Suprapubic skin (tissue), 4 donors: ENCODE measurements around the gene VRK3. TPM values are rescaled to one million over a fixed set of nuclear protein-coding genes. Genes with fewer than 3 reads are reported as not detected.
A peak's percentile ranks its signal among the peaks of the same experiment; 100 is the strongest.
"Not testable (repeated sequence)": the region's sequence is repeated elsewhere in the genome, so short reads cannot be mapped to it uniquely, and the experiment has no call there.

Source experiments
- DNase-seq, 2 donors: peaks; one replicate each; pipeline ENCODE4 v3.0.0-alpha.2; 2019; ENCODE audit warnings: low spot score in 2 of 2
- H3K27ac ChIP-seq: fragments of 200-600 bp; sonication (generic); one replicate; pipeline ENCODE4 v1.5.1; 2019
- H3K27me3 ChIP-seq: fragments of 200-600 bp; sonication (generic); one replicate; pipeline ENCODE4 v1.5.1; 2019
- H3K36me3 ChIP-seq: fragments of 200-600 bp; sonication (generic); one replicate; pipeline ENCODE4 v1.5.1; 2019
- H3K4me1 ChIP-seq: fragments of 200-600 bp; sonication (generic); one replicate; pipeline ENCODE4 v1.5.1; 2019
- H3K4me3 ChIP-seq: fragments of 200-600 bp; sonication (generic); one replicate; pipeline ENCODE4 v1.5.1; 2019; ENCODE audit warnings: mild to moderate bottlenecking
- H3K9me3 ChIP-seq: fragments of 200-600 bp; sonication (generic); one replicate; pipeline ENCODE4 v1.5.1; 2019
- CTCF ChIP-seq, 2 donors: fragments of 200-600 bp in 1 of 2; fragments of 450-650 bp in 1 of 2; sonication (generic) in 1 of 2; IDR thresholded peaks; one replicate each; pipeline ENCODE4 v1.5.1; 2016 to 2019; ENCODE audit warnings: antibody characterized with exemption in 2 of 2, mild to moderate bottlenecking in 1 of 2, moderate library complexity in 1 of 2
- EP300 ChIP-seq: sonication (generic); formaldehyde crosslinking; IDR thresholded peaks from one replicate; pipeline ENCODE4 v1.6.1; 2017; ENCODE audit warnings: antibody characterized with exemption
- POLR2A ChIP-seq, 2 donors: fragments of 450-650 bp; IDR thresholded peaks; one replicate each; pipeline ENCODE4 v1.6.1; 2017; ENCODE audit warnings: antibody characterized with exemption in 2 of 2, mild to moderate bottlenecking in 2 of 2, moderate library complexity in 2 of 2
- POLR2AphosphoS5 ChIP-seq, 3 donors: sonication (generic); formaldehyde crosslinking; IDR thresholded peaks; one replicate each; pipeline ENCODE4 v1.6.1; 2017; ENCODE audit warnings: antibody characterized with exemption in 3 of 3
- WGBS: methylation state at CpG from one replicate; pipeline ENCODE4 v1.1.5; 2018; 5-methylcytosine and 5-hydroxymethylcytosine counted together
- total RNA-seq, 4 donors: library from RNA; depleted of rRNA; stranded (reverse); fragments of >200 nt; gene quantifications; one replicate each; pipeline ENCODE4 v1.1.0, GENCODE V29; 2016

VRK3 gene
- total RNA-seq, 4 donors from 2014 or later, result 21.8 to 53.6 (median 35.8) TPM

GRCh38 chr19:49951806-49952478 is 73.2 kb downstream of the VRK3 start:
- Histone ChIP-seq H3K27me3 (peaks cover 2% of the 10 kb centered on the region), H3K4me3 (no peak overlapping the region), H3K9me3 (no peaks in the 10 kb centered on the region), H3K36me3 (no peaks in the 10 kb centered on the region), H3K4me1 (peaks cover 17% of the 10 kb centered on the region), H3K27ac (no peak overlapping the region)
- 92% methylated on average over 9 of the region's 9 CpGs for WGBS
- TF ChIP-seq EP300, result no peak
- TF ChIP-seq POLR2AphosphoS5 (IDR thresholded peaks at IDR 0.05), result no peak
- no peak for TF ChIP-seq POLR2A (IDR thresholded peaks at IDR 0.05)
- no peak for TF ChIP-seq CTCF (IDR thresholded peaks at IDR 0.05)
- DNase-seq, result no peak

DNA sequence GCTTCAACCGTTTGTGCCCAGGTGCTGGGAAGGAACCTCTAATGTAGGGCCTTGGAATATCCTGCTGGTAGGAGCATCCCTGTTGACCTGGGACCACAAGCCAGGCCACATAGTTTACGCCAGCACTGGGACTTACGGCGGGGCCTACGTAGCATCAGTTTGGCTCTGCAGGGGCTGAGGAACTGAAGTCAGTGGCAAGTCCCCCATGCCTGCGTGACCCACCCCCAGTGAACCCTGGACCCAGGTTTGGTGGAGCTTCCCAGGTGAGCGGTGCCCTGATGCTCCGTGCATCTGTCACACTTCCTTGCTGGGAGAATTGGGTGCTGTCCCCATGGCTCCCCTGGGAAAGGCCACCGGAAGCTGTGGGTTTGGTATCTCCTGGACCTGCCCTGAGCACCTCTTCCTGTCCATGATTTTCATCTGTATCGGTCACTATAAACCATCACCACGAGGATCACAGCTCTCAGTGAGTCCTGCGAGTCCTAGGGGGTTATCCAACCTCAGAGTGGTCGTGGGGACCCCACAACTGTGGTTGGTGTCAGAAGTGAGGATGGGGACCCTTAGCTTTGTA is 74.1 kb downstream of the VRK3 start:
- H3K4me1 ChIP-seq, result peaks cover 17% of the 10 kb centered on the region
- no peaks in the 10 kb centered on the region for H3K9me3 ChIP-seq
- H3K36me3 ChIP-seq, result no peaks in the 10 kb centered on the region
- H3K4me3 ChIP-seq, result no peak overlapping the region
- no peak overlapping the region for H3K27ac ChIP-seq
- peaks cover 5% of the 10 kb centered on the region for H3K27me3 ChIP-seq
- TF ChIP-seq CTCF (IDR thresholded peaks at IDR 0.05), result no peak
- no peak for TF ChIP-seq POLR2AphosphoS5 (IDR thresholded peaks at IDR 0.05)
- no peak for TF ChIP-seq EP300
- TF ChIP-seq POLR2A (IDR thresholded peaks at IDR 0.05), result no peak
- 94% methylated on average over 13 of the region's 13 CpGs for WGBS
- DNase-seq, result peak in 1 of 2 donors; percentile 44

DNA sequence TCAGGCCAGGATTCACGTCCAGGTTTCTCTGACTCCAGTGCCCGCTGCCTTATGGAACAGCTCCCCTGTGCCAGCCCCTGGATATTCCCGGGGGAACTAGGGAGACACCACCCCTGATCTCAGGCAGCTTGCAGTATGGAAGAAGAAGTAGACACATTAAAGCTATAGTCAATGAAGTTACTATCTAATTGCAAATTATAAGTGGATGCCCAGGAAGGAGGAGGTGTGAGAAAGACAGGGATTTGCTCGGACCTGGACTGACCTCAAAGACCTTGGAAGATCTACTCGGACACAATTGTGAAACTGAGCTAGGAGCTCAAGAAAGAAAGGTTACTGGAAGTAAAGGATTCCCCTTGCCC is 74.6 kb downstream of the VRK3 start:
- WGBS, result 84% methylated on average over 5 of the region's 5 CpGs
- Histone ChIP-seq H3K27ac (no peak overlapping the region), H3K27me3 (peaks cover 5% of the 10 kb centered on the region), H3K36me3 (no peaks in the 10 kb centered on the region), H3K4me3 (no peak overlapping the region), H3K9me3 (no peaks in the 10 kb centered on the region), H3K4me1 (peaks cover 17% of the 10 kb centered on the region)
- TF ChIP-seq POLR2A (IDR thresholded peaks at IDR 0.05), result no peak
- TF ChIP-seq EP300, result no peak
- no peak for TF ChIP-seq POLR2AphosphoS5 (IDR thresholded peaks at IDR 0.05)
- no peak for TF ChIP-seq CTCF (IDR thresholded peaks at IDR 0.05)
- peak in 1 of 2 donors; percentile 21 for DNase-seq

DNA sequence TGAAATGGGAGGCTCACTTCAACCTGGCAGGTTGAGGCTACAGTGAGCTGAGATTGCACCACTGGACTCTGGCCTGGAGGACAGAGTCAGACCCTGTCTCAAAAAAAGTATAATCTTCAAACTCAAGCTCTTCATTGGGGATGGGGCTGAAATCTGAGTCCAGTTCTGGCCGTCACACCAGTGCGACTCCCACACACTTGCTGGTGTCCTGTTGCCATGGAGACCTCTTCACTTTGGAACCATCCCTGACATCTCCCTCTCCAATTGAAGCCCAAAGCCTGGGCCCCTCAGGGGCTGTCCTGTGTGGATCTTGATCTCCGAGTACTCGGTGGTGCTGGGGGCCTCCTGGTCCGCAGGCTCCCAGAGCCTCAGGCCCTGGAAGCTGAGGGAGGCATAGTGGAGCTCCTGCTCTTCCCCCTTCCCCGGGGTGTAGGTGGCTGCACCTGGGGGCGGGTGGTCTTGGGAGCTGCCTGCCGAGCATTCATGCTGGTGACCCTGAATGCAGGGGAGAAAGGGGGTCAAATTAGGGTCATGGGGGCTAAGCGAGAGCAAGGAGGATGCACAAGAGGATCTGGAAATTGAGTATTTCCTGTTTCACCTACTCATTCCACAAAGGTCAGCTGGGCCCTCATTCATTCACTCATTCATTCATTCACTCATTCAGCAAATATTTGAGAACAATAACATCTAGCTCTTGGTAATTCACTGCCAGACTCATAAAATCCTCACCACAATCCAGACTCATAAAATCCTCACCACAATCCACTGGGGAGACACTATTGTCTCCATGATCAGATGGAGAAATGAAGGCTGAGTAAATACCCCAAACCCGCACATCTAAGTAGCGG is 75.2 kb downstream of the VRK3 start:
- H3K4me3 ChIP-seq, result no peak overlapping the region
- peaks cover 3% of the 10 kb centered on the region for H3K27me3 ChIP-seq
- no peaks in the 10 kb centered on the region for H3K9me3 ChIP-seq
- WGBS, result 76% methylated on average over 11 of the region's 11 CpGs
- peaks cover 17% of the 10 kb centered on the region for H3K4me1 ChIP-seq
- no peak for TF ChIP-seq CTCF (IDR thresholded peaks at IDR 0.05)
- no peak for TF ChIP-seq POLR2A (IDR thresholded peaks at IDR 0.05)
- no peak for TF ChIP-seq POLR2AphosphoS5 (IDR thresholded peaks at IDR 0.05)
- no peak for TF ChIP-seq EP300
- no peak overlapping the region for H3K27ac ChIP-seq
- H3K36me3 ChIP-seq, result no peaks in the 10 kb centered on the region
- DNase-seq, result peak in 1 of 2 donors; percentile 56

- no peaks in the 10 kb centered on the region for H3K4me1 ChIP-seq
- DNase-seq, result no peak
- H3K36me3 ChIP-seq, result no peaks in the 10 kb centered on the region
- WGBS, result 86% methylated on average over 7 of the region's 8 CpGs
- H3K9me3 ChIP-seq, result no peaks in the 10 kb centered on the region
- peaks cover 3% of the 10 kb centered on the region for H3K27me3 ChIP-seq
- H3K27ac ChIP-seq, result no peak overlapping the region
- TF ChIP-seq EP300 (no peak), CTCF (IDR thresholded peaks at IDR 0.05) (no peak), POLR2A (IDR thresholded peaks at IDR 0.05) (no peak), POLR2AphosphoS5 (IDR thresholded peaks at IDR 0.05) (no peak)
- H3K4me3 ChIP-seq, result no peak overlapping the region
These were observed 78.8 kb downstream of the VRK3 start for GRCh38 chr19:49946415-49946814.

GRCh38 chr19:49944567-49944966 is 80.6 kb downstream of the VRK3 start:
- not testable (repeated sequence) for H3K27ac ChIP-seq, H3K4me1 ChIP-seq, H3K27me3 ChIP-seq, H3K36me3 ChIP-seq, H3K4me3 ChIP-seq, DNase-seq, H3K9me3 ChIP-seq
- 88% methylated on average over 5 of the region's 5 CpGs for WGBS
